GM15510 (cell line): ENCODE data around the gene TAF4.

Experiments
- POLR2A ChIP-seq: IDR thresholded peaks from 3 replicates; pipeline ENCODE4 v1.6.1; 2011; ENCODE audit warnings: borderline replicate concordance; ENCODE audit not compliant: insufficient read length; ENCODE audit errors: extremely low read depth

The TAF4 gene, protein sequence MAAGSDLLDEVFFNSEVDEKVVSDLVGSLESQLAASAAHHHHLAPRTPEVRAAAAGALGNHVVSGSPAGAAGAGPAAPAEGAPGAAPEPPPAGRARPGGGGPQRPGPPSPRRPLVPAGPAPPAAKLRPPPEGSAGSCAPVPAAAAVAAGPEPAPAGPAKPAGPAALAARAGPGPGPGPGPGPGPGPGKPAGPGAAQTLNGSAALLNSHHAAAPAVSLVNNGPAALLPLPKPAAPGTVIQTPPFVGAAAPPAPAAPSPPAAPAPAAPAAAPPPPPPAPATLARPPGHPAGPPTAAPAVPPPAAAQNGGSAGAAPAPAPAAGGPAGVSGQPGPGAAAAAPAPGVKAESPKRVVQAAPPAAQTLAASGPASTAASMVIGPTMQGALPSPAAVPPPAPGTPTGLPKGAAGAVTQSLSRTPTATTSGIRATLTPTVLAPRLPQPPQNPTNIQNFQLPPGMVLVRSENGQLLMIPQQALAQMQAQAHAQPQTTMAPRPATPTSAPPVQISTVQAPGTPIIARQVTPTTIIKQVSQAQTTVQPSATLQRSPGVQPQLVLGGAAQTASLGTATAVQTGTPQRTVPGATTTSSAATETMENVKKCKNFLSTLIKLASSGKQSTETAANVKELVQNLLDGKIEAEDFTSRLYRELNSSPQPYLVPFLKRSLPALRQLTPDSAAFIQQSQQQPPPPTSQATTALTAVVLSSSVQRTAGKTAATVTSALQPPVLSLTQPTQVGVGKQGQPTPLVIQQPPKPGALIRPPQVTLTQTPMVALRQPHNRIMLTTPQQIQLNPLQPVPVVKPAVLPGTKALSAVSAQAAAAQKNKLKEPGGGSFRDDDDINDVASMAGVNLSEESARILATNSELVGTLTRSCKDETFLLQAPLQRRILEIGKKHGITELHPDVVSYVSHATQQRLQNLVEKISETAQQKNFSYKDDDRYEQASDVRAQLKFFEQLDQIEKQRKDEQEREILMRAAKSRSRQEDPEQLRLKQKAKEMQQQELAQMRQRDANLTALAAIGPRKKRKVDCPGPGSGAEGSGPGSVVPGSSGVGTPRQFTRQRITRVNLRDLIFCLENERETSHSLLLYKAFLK

GRCh38 chr20:62065674-62066338, at the start of gene TAF4:
Gene TAF4, minus strand, starts transcription at chr20:62065881. Its CDS starts 71 bp downstream, at chr20:62065810.
- TF ChIP-seq POLR2A = peak; percentile 99

- TF ChIP-seq POLR2A = no peak
Observed at GRCh38 chr20:62114894-62115293, 49.2 kb upstream of the TAF4 start.

- TF ChIP-seq POLR2A = no peak
Observed at GRCh38 chr20:62112368-62112767, 46.7 kb upstream of the TAF4 start.

DNA sequence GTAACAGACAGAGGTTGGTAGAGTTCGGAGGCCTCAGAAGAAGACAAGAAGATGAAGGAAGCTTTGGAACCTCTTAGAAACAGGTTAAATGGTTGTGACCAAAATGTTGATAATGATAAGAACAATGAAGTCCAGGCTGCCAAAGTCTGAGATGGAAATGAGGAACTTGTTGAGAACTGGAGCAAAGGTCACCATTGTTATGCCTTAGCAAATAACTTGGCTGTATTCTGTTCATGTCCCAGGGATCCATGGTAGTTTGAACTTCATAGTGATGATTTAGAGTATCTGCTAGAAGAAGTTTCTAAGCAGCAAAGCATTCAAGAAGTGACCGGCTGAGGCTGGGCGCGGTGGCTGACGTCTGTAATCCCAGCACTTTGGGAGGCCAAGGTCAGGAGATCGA, 45.5 kb upstream of the TAF4 start:
- no peak for TF ChIP-seq POLR2A

DNA sequence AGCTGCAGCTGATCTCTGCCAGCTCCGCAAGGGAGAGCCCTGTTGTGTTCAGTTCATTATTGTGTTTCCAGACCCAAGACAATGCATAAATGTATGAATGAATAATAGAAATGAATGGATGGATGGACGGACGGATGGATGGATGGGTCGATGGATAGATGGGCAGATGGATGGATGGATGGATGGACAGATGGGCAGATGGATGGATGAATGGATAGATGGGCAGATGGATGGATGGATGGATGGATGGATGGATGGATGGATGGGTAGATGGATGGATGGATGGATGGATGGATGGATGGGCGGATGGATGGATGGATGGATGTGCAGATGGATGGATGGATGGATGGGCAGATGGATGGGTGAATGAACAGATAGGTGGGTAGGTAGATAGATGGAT, 39.9 kb upstream of the TAF4 start:
- TF ChIP-seq POLR2A = no peak

DNA sequence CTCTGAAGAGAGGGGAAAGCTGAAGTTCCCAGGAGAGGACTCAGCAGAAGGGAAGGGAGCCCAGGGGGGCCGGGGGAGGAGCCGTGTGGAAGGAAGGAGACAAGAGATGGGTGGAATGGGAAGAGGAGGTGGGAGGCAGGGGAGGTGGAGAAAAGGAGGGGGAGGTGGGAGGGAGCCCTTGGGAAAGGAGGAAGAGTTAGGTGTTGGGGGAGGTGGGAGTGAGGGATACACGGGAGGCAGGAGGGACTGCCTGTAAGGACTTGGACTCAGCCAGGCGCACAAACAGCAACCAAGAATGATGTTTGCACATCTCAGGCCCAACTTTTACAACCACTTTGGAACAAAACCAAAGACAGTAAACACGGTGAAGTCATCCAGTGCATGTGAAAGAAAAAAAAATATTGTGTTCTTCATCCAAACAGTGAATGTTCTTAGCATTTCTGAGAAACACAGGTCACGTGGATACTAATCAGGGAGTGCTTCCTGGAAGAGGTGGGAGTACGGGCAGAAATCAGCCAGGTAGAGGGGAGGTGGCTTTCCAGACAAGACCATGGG, 39.2 kb upstream of the TAF4 start:
- no peak for TF ChIP-seq POLR2A

- TF ChIP-seq POLR2A = no peak
Observed at GRCh38 chr20:62104234-62104789, 38.6 kb upstream of the TAF4 start.

- no peak for TF ChIP-seq POLR2A
Observed at GRCh38 chr20:62103508-62104233, 38.0 kb upstream of the TAF4 start.

GRCh38 chr20:62101078-62101477, 35.4 kb upstream of the TAF4 start:
- TF ChIP-seq POLR2A = no peak

DNA sequence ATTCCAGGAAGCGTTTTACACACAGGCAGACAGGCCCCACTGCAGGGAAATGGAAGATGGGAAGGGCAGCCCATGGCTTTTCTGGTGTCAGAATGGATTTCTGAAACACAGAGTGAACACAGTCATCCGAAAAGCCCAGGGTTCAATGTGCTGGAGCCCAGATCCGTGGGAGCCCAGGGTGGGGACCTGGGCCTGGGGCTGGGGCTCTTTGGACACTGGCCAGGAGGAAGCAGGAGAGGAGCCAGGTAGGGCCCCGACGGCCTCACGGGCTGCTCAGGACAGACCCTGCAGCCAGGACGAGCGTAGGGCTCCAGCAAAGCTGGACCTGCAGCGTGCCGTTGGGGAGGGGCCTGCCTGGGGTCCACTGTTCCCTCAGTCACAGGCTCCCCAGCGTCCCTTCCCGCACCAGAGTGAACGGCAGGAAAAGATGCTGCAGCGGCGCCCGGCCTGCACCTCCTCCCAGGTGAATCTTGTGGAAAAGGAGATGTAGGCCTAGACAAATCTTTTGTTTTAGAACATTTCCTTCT, 32.3 kb upstream of the TAF4 start:
- no peak for TF ChIP-seq POLR2A

DNA sequence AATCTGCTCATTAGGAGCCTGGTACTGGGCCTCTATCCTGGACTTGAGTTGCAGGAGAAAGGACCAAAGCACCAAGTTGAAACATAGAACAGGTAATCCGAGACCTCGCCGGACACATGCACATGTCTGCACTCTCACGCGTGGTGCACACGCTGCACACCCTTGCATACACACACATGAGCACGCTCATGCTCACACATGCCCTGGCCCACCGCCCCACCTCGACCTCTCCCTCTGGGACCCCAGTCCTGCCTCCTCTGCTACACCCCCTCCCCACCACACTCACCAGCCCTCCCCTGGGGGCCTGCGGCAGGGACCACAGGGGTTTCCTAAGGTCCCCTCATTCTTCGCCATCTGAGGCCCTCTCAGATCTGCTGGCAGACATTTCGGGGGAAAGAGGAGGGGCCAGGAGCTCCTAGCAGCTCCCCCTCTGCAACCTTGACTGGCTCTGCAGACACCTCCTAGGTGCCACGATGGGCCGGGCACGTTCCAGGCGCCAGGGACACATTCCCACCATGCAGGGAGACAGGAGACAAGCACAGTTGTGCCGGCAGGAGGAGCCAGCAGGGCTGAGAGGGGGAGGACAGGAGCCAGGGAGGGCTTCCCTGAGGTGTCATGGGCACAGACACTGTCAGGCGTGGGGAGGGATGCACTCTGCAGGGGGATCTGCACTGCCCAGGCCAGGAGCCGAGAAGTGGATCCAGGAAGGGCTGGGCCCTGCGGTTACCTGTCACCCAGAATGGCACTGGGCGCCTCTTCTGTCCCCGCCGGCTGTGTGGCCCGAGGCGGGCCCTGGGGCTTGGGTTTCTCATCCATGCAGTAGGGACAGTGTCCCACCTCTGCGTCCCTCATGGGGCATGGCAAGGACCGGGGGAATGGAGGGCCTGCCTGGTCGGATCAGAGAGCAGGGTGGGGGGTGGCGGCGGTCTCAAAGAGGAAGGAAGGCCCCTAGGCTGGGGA, 31.0 kb upstream of the TAF4 start:
- TF ChIP-seq POLR2A = no peak

- TF ChIP-seq POLR2A = no peak
Observed at GRCh38 chr20:62089393-62089792, 23.7 kb upstream of the TAF4 start.
